Measurements from ENCODE around the gene NQO1. TPM values are rescaled to one million over a fixed set of nuclear protein-coding genes. Genes with fewer than 3 reads are reported as not detected.

NQO1 gene
- total RNA-seq, 3 donors from 2014 or later (not counting 1 experiment from before 2014, with no cell fraction given), result 4.0 to 4.8 (median 4.5) TPM

GRCh38 chr16:69680358-69680757 is 46.0 kb downstream of the NQO1 start:
- ATAC-seq (no peak), DNase-seq (no peak)
- H3K9me3 ChIP-seq (ENCODE audit: control insufficient read depth, insufficient read depth, low read length), result no peaks in the 10 kb centered on the region
- intact Hi-C loops (cut with micrococcal nuclease), result no loop called here
- Mint-ChIP-seq H3K9me3 (no peaks in the 10 kb centered on the region), H3K4me3 (no peak overlapping the region), H3K36me3 (peaks cover 5% of the 10 kb centered on the region), H3K27ac (peak overlapping the region in 1 of 2 donors; percentile 36), H3K27me3 (ENCODE audit: low read depth in 2 of 2) (no peaks in the 10 kb centered on the region), H3K4me1 (no peaks in the 10 kb centered on the region)
- H3K4me1 ChIP-seq (ENCODE audit: control insufficient read depth, insufficient read depth, low read length), result no peaks in the 10 kb centered on the region
- no peaks in the 10 kb centered on the region for H3K27me3 ChIP-seq (ENCODE audit: control insufficient read depth, insufficient read depth, low read length)
- H3K36me3 ChIP-seq (ENCODE audit: control insufficient read depth, insufficient read depth, low read length), result peaks cover 33% of the 10 kb centered on the region
- H3K4me3 ChIP-seq (ENCODE audit: low read length), result no peak overlapping the region
- no peak for TF ChIP-seq CTCF (IDR thresholded peaks at IDR 0.05)
- no peak overlapping the region for H3K27ac ChIP-seq (ENCODE audit: low read length)

GRCh38 chr16:69672998-69673713 is 53.2 kb downstream of the NQO1 start:
- Histone ChIP-seq H3K4me3 (ENCODE audit: low read length) (no peak overlapping the region), H3K27ac (ENCODE audit: low read length) (no peak overlapping the region), H3K36me3 (ENCODE audit: control insufficient read depth, insufficient read depth, low read length) (peaks cover 36% of the 10 kb centered on the region), H3K4me1 (ENCODE audit: control insufficient read depth, insufficient read depth, low read length) (no peaks in the 10 kb centered on the region), H3K27me3 (ENCODE audit: control insufficient read depth, insufficient read depth, low read length) (no peaks in the 10 kb centered on the region), H3K9me3 (ENCODE audit: control insufficient read depth, insufficient read depth, low read length) (no peaks in the 10 kb centered on the region)
- WGBS (ENCODE audit: insufficient coverage), result 100% methylated on average over 2 of the region's 3 CpGs
- no peaks in the 10 kb centered on the region for H3K9me3 Mint-ChIP-seq
- H3K4me1 Mint-ChIP-seq, result no peaks in the 10 kb centered on the region
- no peak for ATAC-seq
- H3K27ac Mint-ChIP-seq, result peak overlapping the region in 1 of 2 donors; percentile 52
- no peak for DNase-seq
- no peaks in the 10 kb centered on the region for H3K27me3 Mint-ChIP-seq (ENCODE audit: low read depth in 2 of 2)
- intact Hi-C loops (cut with micrococcal nuclease), result no loop called here
- no peak for TF ChIP-seq CTCF (IDR thresholded peaks at IDR 0.05)
- no peak overlapping the region for H3K4me3 Mint-ChIP-seq
- peaks cover 5% of the 10 kb centered on the region for H3K36me3 Mint-ChIP-seq

- H3K4me1 Mint-ChIP-seq, result no peaks in the 10 kb centered on the region
- H3K27me3 ChIP-seq (ENCODE audit: control insufficient read depth, insufficient read depth, low read length), result no peaks in the 10 kb centered on the region
- H3K4me3 ChIP-seq (ENCODE audit: low read length), result no peak overlapping the region
- no peak for TF ChIP-seq CTCF (IDR thresholded peaks at IDR 0.05)
- no peaks in the 10 kb centered on the region for H3K9me3 ChIP-seq (ENCODE audit: control insufficient read depth, insufficient read depth, low read length)
- peak overlapping the region in 1 of 2 donors; percentile 52 for H3K27ac Mint-ChIP-seq
- no peak for ATAC-seq
- peaks cover 3% of the 10 kb centered on the region for H3K36me3 Mint-ChIP-seq
- no peak for DNase-seq
- H3K36me3 ChIP-seq (ENCODE audit: control insufficient read depth, insufficient read depth, low read length), result peaks cover 33% of the 10 kb centered on the region
- no peaks in the 10 kb centered on the region for H3K4me1 ChIP-seq (ENCODE audit: control insufficient read depth, insufficient read depth, low read length)
- H3K4me3 Mint-ChIP-seq, result no peak overlapping the region
- intact Hi-C loops (cut with micrococcal nuclease), result no loop called here
- H3K9me3 Mint-ChIP-seq, result no peaks in the 10 kb centered on the region
- no peaks in the 10 kb centered on the region for H3K27me3 Mint-ChIP-seq (ENCODE audit: low read depth in 2 of 2)
- H3K27ac ChIP-seq (ENCODE audit: low read length), result no peak overlapping the region
- WGBS (ENCODE audit: insufficient coverage), result no CpG with 5 or more reads among the region's 2 CpGs
Observed at GRCh38 chr16:69672315-69672997, 53.9 kb downstream of the NQO1 start.

Measured in natural killer cell (primary cell).